Astrocyte (in vitro differentiated cells and primary cell): ENCODE results near the gene SOHLH1. TPM values are rescaled to one million over a fixed set of nuclear protein-coding genes. Genes with fewer than 3 reads are reported as not detected.

Experiments
- DNase-seq: peaks from one replicate; pipeline ENCODE4 v3.0.0-alpha.2; 2010; ENCODE audit warnings: low read depth
- FAIRE-seq: peaks from 2 replicates; lab custom pipeline; 2011; peaks lifted over from hg19 to GRCh38; lab: Jason Lieb, UNC
- H2AFZ ChIP-seq: 2 replicates; pipeline ENCODE4 v1.6.0; 2012; ENCODE audit warnings: low read depth, low read length, inconsistent platforms
- H3K27ac ChIP-seq: 2 replicates; pipeline ENCODE4 v1.5.1; 2011; ENCODE audit warnings: low read depth, low read length, inconsistent platforms
- H3K27me3 ChIP-seq: 2 replicates; pipeline ENCODE4 v1.6.0; 2011; ENCODE audit warnings: low read length, inconsistent platforms; ENCODE audit not compliant: insufficient read depth
- H3K36me3 ChIP-seq: 2 replicates; pipeline ENCODE4 v1.5.1; 2011; ENCODE audit warnings: low read length, inconsistent platforms; ENCODE audit not compliant: insufficient read depth
- H3K4me1 ChIP-seq: 2 replicates; pipeline ENCODE4 v1.5.1; 2011; ENCODE audit warnings: low read length, inconsistent platforms; ENCODE audit not compliant: insufficient read depth
- H3K4me2 ChIP-seq: 2 replicates; pipeline ENCODE4 v1.6.0; 2012; ENCODE audit warnings: low read length, inconsistent platforms
- H3K4me3 ChIP-seq: 2 replicates; pipeline ENCODE4 v1.5.1; 2011; ENCODE audit warnings: low read depth, mild to moderate bottlenecking, low read length, inconsistent platforms; ENCODE audit not compliant: insufficient read depth
- H3K79me2 ChIP-seq: 2 replicates; pipeline ENCODE4 v1.6.0; 2012; ENCODE audit warnings: mild to moderate bottlenecking, low read length, inconsistent platforms; ENCODE audit not compliant: insufficient read depth
- H3K9ac ChIP-seq: 2 replicates; pipeline ENCODE4 v1.6.0; 2012; ENCODE audit warnings: mild to moderate bottlenecking, low read length, inconsistent platforms
- H3K9me3 ChIP-seq: 2 replicates; pipeline ENCODE4 v1.5.1; 2012; ENCODE audit warnings: low read depth, mild to moderate bottlenecking, low read length, inconsistent platforms; ENCODE audit not compliant: insufficient read depth
- H4K20me1 ChIP-seq: 2 replicates; pipeline ENCODE4 v1.6.0; 2012; ENCODE audit warnings: low read length, inconsistent platforms; ENCODE audit not compliant: insufficient read depth
- H3K27ac Mint-ChIP-seq: one replicate; pipeline ENCODE4 v1.8.0; 2021; ENCODE audit warnings: mild to moderate bottlenecking, mixed read lengths; ENCODE audit not compliant: unreplicated experiment
- H3K27me3 Mint-ChIP-seq: one replicate; pipeline ENCODE4 v1.8.0; 2021; ENCODE audit warnings: low read depth, mixed read lengths; ENCODE audit not compliant: unreplicated experiment
- H3K36me3 Mint-ChIP-seq: one replicate; pipeline ENCODE4 v1.8.0; 2021; ENCODE audit warnings: low read depth, mixed read lengths; ENCODE audit not compliant: unreplicated experiment
- H3K4me1 Mint-ChIP-seq: one replicate; pipeline ENCODE4 v1.8.0; 2021; ENCODE audit warnings: low read depth, mixed read lengths; ENCODE audit not compliant: unreplicated experiment
- H3K4me3 Mint-ChIP-seq: one replicate; pipeline ENCODE4 v1.8.0; 2021; ENCODE audit warnings: mild to moderate bottlenecking, moderate library complexity, mixed read lengths; ENCODE audit not compliant: unreplicated experiment
- H3K9me3 Mint-ChIP-seq: one replicate; pipeline ENCODE4 v1.8.0; 2021; ENCODE audit warnings: mild to moderate bottlenecking, mixed read lengths; ENCODE audit not compliant: unreplicated experiment
- EZH2 ChIP-seq: IDR thresholded peaks from 2 replicates; pipeline ENCODE4 v1.6.1; 2012; ENCODE audit warnings: mild to moderate bottlenecking, low read length, inconsistent platforms; ENCODE audit not compliant: insufficient read depth
- total RNA-seq: library from RNA; stranded (reverse); gene quantifications from 2 replicates; pipeline ENCODE4 v1.2.1, GENCODE V29; 2021
- TF ChIP-seq, protein P1 (sequence below): IDR thresholded peaks from 2 replicates; pipeline ENCODE4 v1.5.1; 2011; ENCODE audit warnings: low read depth, mild to moderate bottlenecking, inconsistent platforms, low read length, moderate library complexity; ENCODE audit not compliant: insufficient read depth

Gene SOHLH1
- total RNA-seq, 1 donor from 2014 or later, result not detected

DNA sequence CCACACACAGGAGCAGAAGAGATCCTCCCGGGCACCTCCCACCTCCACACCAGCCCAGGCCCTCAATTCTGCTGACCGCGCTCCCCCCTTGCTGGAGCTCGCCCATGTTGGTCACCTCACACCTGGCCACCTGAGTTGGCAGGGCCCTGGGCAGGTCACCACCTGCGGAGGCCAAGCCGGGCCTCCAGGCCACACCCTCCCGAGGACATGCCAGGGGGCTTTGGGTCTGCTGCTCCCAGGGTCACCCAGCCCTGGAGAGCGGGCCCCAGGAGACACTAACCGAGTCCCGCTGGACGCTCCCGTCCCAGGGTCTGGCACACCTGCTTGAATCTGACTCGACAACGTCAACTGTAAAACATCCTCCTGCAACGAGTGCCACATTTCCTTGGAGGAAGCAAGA lies 2.1 kb downstream of the SOHLH1 start:
- TF ChIP-seq EZH2, result no peak

GRCh38 chr9:135696446-135696845 lies 2.8 kb downstream of the SOHLH1 start:
- Histone ChIP-seq H3K9me3 (no peaks in the 10 kb centered on the region), H3K4me2 (no peak overlapping the region), H3K4me3 (no peak overlapping the region), H3K4me1 (no peaks in the 10 kb centered on the region), H3K27ac (no peak overlapping the region), H4K20me1 (no peaks in the 10 kb centered on the region), H2AFZ (no peak overlapping the region), H3K27me3 (no peaks in the 10 kb centered on the region), H3K79me2 (no peaks in the 10 kb centered on the region), H3K9ac (no peak overlapping the region), H3K36me3 (no peaks in the 10 kb centered on the region)
- DNase-seq, result no peak
- H3K4me3 Mint-ChIP-seq, result no peak overlapping the region
- no peaks in the 10 kb centered on the region for H3K36me3 Mint-ChIP-seq
- no peak for FAIRE-seq
- H3K27ac Mint-ChIP-seq, result no peak overlapping the region
- H3K9me3 Mint-ChIP-seq, result no peaks in the 10 kb centered on the region
- peaks cover 20% of the 10 kb centered on the region for H3K27me3 Mint-ChIP-seq
- H3K4me1 Mint-ChIP-seq, result peaks cover 9% of the 10 kb centered on the region
- no peak for TF ChIP-seq EZH2
- TF ChIP-seq, protein P1, sequence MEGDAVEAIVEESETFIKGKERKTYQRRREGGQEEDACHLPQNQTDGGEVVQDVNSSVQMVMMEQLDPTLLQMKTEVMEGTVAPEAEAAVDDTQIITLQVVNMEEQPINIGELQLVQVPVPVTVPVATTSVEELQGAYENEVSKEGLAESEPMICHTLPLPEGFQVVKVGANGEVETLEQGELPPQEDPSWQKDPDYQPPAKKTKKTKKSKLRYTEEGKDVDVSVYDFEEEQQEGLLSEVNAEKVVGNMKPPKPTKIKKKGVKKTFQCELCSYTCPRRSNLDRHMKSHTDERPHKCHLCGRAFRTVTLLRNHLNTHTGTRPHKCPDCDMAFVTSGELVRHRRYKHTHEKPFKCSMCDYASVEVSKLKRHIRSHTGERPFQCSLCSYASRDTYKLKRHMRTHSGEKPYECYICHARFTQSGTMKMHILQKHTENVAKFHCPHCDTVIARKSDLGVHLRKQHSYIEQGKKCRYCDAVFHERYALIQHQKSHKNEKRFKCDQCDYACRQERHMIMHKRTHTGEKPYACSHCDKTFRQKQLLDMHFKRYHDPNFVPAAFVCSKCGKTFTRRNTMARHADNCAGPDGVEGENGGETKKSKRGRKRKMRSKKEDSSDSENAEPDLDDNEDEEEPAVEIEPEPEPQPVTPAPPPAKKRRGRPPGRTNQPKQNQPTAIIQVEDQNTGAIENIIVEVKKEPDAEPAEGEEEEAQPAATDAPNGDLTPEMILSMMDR, result no peak

More for the DNA sequence above, 2.1 kb downstream of the SOHLH1 start:
- H3K4me3 ChIP-seq, result no peak overlapping the region
- Mint-ChIP-seq H3K27me3 (peaks cover 20% of the 10 kb centered on the region), H3K4me3 (no peak overlapping the region), H3K4me1 (peaks cover 4% of the 10 kb centered on the region), H3K27ac (no peak overlapping the region), H3K9me3 (no peaks in the 10 kb centered on the region), H3K36me3 (no peaks in the 10 kb centered on the region)
- H3K36me3 ChIP-seq, result no peaks in the 10 kb centered on the region
- no peak overlapping the region for H3K4me2 ChIP-seq
- no peaks in the 10 kb centered on the region for H4K20me1 ChIP-seq
- no peaks in the 10 kb centered on the region for H3K79me2 ChIP-seq
- no peak overlapping the region for H3K27ac ChIP-seq
- H3K9me3 ChIP-seq, result no peaks in the 10 kb centered on the region
- DNase-seq (no peak), FAIRE-seq (no peak)
- no peak overlapping the region for H2AFZ ChIP-seq
- no peaks in the 10 kb centered on the region for H3K4me1 ChIP-seq
- no peaks in the 10 kb centered on the region for H3K27me3 ChIP-seq
- H3K9ac ChIP-seq, result no peak overlapping the region

- H4K20me1 ChIP-seq, result no peaks in the 10 kb centered on the region
- no peaks in the 10 kb centered on the region for H3K27me3 ChIP-seq
- DNase-seq (no peak), FAIRE-seq (no peak)
- Mint-ChIP-seq H3K9me3 (no peaks in the 10 kb centered on the region), H3K4me1 (peaks cover 9% of the 10 kb centered on the region), H3K27me3 (peaks cover 23% of the 10 kb centered on the region), H3K36me3 (no peaks in the 10 kb centered on the region), H3K4me3 (no peak overlapping the region), H3K27ac (no peak overlapping the region)
- no peaks in the 10 kb centered on the region for H3K36me3 ChIP-seq
- TF ChIP-seq EZH2, result no peak
- TF ChIP-seq, protein P1, result no peak
- no peak overlapping the region for H3K4me3 ChIP-seq
- H3K9ac ChIP-seq, result no peak overlapping the region
- H3K9me3 ChIP-seq, result no peaks in the 10 kb centered on the region
- no peak overlapping the region for H2AFZ ChIP-seq
- no peaks in the 10 kb centered on the region for H3K4me1 ChIP-seq
- H3K27ac ChIP-seq, result no peak overlapping the region
- no peak overlapping the region for H3K4me2 ChIP-seq
- no peaks in the 10 kb centered on the region for H3K79me2 ChIP-seq
These were observed 3.6 kb downstream of the SOHLH1 start for GRCh38 chr9:135695642-135696041.
